GM10248 (cell line): Measurements from ENCODE around the gene CDR2L.

Source experiments
- CTCF ChIA-PET: fragments of 300-600 bp; sonication (Branson Sonifier 250); formaldehyde crosslinking; extraction: SDS; loops from one replicate; lab custom pipeline; 2021; ENCODE audit warnings: antibody characterized with exemption; lab: Yijun Ruan, JAX
- POLR2A ChIA-PET: fragments of 350-650 bp; sonication (Branson Sonifier 250); formaldehyde crosslinking; extraction: SDS; loops from one replicate; lab custom pipeline; 2020; ENCODE audit warnings: antibody characterized with exemption; lab: Yijun Ruan, JAX
- DNase-seq: peaks from one replicate; pipeline ENCODE4 v3.0.0; 2012; ENCODE audit errors: extremely low spot score
- TF ChIP-seq, protein P1 (sequence below): IDR thresholded peaks from 2 replicates; pipeline ENCODE4 v1.5.1; 2012; ENCODE audit warnings: mild to moderate bottlenecking, low read depth; ENCODE audit errors: extremely low read depth, missing control alignments, control extremely low read depth

CDR2L gene

DNA sequence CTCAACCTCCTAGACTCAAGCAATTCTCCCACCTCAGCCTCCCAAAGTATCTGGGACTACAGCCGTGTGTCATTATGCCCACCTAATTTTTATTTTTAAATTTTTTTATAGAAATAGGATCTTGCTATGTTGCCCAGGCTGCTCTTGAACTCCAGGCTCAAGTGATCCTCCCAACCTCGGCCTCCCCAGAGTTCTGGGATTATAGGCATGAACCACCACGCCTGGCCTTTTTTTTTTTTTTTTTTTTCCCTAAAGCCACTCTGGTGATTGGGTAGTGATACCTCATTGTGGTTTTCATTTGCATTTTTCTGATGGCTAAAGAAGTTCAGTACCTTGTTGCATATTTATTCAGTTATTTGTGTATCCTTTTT lies 1.2 kb upstream of the CDR2L start:
- DNase-seq = no peak
- ChIA-PET POLR2A (no interaction called here), CTCF (interaction anchor here (1.1 to 1.8 kb wide), 3 partner anchors 25 to 216 kb away, joined by 4 to 9 read pairs (median 5); no protein-coding TSS in a partner anchor)
- TF ChIP-seq, protein P1, sequence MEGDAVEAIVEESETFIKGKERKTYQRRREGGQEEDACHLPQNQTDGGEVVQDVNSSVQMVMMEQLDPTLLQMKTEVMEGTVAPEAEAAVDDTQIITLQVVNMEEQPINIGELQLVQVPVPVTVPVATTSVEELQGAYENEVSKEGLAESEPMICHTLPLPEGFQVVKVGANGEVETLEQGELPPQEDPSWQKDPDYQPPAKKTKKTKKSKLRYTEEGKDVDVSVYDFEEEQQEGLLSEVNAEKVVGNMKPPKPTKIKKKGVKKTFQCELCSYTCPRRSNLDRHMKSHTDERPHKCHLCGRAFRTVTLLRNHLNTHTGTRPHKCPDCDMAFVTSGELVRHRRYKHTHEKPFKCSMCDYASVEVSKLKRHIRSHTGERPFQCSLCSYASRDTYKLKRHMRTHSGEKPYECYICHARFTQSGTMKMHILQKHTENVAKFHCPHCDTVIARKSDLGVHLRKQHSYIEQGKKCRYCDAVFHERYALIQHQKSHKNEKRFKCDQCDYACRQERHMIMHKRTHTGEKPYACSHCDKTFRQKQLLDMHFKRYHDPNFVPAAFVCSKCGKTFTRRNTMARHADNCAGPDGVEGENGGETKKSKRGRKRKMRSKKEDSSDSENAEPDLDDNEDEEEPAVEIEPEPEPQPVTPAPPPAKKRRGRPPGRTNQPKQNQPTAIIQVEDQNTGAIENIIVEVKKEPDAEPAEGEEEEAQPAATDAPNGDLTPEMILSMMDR = no peak

DNA sequence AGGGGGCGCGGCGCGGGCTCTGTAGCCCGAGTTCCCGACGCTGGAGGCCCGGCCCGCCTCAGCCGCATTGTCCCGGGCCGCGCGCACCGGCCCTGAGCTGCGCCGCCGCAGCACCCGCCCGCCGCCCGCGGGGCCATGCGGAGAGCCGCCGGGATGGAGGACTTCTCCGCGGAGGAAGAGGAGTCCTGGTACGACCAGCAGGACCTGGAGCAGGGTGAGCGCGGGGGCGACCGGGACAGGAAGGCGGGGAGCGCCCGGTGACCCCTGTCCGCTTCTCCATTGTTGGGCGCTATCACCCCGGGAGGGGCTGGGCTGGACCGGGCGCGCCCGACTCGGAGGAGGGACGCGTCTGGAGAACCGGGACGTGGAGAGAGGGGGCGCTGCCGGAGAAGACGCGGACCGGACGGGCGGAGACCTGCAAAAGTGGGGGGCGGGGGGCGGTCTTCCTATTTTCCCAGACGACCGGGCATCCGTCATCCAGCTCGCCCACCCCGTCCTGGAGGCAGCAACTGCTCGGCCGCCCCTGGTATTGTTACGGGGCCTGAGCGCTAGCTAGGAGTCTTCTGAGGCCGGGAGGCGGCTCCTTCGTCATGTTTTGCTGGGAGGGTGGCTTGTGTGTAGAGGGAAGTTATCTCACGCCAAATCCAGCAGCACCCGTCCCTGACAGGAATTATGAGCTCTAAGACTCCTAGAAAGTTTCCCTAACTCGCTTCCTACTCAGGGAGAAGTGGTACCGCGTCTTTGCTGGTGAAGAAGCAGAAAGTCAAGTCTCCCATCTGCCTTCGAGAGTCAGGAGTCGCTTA lies 678 bp downstream of the CDR2L start:
- TF ChIP-seq, protein P1 = no peak
- ChIA-PET CTCF (interaction anchor here (0.9 to 7.4 kb wide), 15 partner anchors 10 to 238 kb away, joined by 3 to 47 read pairs (median 4); partner anchors contain the start of gene MRPL58), POLR2A (no interaction called here)
- DNase-seq = no peak

DNA sequence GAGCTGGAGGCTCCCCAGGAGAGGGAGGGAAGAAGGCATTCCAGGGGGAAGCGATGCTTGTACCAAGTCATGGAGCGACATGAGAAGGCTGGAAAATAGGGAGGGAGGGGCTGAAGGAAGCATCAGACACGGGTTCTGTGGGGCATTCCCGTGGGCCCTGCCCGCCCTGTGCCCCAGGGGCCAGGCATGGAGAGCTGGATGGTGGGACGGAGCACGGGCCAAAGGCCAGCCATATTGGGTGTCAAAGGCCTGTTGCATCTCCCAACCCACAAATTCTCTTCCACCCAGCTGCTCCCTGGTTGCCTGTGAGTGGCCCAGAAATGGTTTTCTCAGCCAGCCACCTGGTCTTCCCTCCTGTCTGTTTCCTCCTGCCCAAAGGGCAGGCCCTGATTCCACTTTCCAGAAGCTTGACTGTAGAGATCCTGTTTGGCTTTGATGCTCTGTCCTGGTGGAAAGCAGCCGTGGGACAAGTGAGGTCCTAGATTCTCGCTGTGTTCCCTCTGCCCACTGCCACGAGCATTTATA lies 3.2 kb downstream of the CDR2L start:
- no peak for DNase-seq
- POLR2A ChIA-PET = no interaction called here
- TF ChIP-seq, protein P1 = no peak
- CTCF ChIA-PET = interaction anchor here (0.7 to 7.4 kb wide), 4 partner anchors 21 to 69 kb away, joined by 3 to 47 read pairs (median 8); partner anchors contain the start of gene MRPL58

DNA sequence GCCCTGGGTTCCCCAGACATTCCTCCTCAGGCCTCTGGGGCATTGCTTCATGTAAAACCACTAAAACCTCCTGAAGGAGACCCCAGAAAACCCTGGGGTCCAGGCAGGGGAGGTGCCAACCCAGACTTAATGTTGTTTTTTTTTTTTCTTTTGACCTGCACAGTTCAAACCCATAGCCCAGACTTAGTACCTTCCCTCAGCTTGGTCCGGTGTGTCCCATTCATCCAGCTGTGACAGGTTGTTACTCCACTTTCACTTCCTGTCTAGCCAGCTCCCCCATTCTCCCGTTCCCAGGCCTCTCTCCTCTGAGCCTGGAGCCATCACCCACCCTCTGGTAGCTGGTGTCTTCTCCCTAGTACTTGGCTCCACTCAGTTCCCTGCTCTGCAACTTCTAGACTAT lies 4.8 kb downstream of the CDR2L start:
- CTCF ChIA-PET = interaction anchor here (1.0 to 7.4 kb wide), 5 partner anchors 18 to 36 kb away, joined by 4 to 47 read pairs (median 5); partner anchors contain the start of gene MRPL58
- no peak for DNase-seq
- POLR2A ChIA-PET = no interaction called here
- TF ChIP-seq, protein P1 = no peak

DNA sequence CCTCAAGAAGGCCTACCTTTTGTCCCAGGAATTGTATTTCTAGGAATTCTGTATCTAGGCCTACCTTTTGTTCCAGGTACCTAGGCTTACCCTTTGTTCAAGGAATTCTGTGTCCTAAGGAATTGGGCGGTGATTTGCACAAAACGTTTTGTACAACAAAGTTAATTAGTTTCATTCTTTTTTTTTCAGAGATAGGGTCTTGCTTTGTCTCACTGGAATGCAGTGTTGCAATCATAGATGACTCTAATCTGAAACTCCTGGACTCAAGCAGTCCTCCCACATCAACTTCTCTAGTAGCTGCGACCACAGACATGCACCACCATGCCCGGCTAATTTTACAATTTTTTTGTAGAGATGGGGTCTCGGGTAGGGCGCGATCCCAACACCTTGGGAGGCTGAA lies 7.0 kb downstream of the CDR2L start:
- TF ChIP-seq, protein P1 = no peak
- DNase-seq = no peak
- CTCF ChIA-PET = interaction anchor here (0.9 to 2.1 kb wide), 6 partner anchors 12 to 36 kb away, joined by 3 to 8 read pairs (median 4); partner anchors contain the start of gene MRPL58
- POLR2A ChIA-PET = no interaction called here

DNA sequence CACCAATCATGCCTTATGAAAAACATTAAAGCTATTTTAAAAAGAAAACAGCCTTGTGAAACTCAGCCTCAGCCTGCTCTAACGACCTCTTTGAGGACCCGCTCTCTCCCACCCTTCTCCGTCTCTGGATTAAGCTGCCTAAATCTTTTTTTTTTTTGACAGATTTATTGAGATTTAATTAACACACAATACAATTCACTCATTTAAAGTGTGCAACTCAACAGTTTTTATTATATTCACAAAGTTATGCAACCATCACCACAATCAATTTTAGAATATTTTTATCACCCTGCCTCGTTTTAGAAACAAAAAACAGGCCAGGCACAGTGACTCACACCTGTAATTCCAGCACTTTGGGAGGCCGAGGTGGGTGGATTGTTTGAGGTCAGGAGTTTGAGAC lies 8.4 kb downstream of the CDR2L start:
- ChIA-PET POLR2A (no interaction called here), CTCF (interaction anchor here (1.1 to 1.8 kb wide), 2 partner anchors 16 to 76 kb away, joined by 3 to 8 read pairs; partner anchors contain the start of gene MRPL58)
- no peak for DNase-seq

More for the DNA sequence above, 8.4 kb downstream of the CDR2L start:
- TF ChIP-seq, protein P1 = no peak
